PC-9 (cell line): ENCODE results near the gene ELF4. TPM values are rescaled to one million over a fixed set of nuclear protein-coding genes. Genes with fewer than 3 reads are reported as not detected.

Source experiments
- Bru-seq: library from RNA; stranded (reverse); fragments of 400-500 nt; gene quantifications from one replicate; lab custom pipeline; 2021; lab: Mats Ljungman, UMichigan
- BruChase-seq, 2 experiments: library from RNA; stranded (reverse); fragments of 400-500 nt; gene quantifications; one replicate each; lab custom pipeline; 2021; lab: Mats Ljungman, UMichigan
- BruUV-seq: library from RNA; stranded (reverse); fragments of 400-500 nt; replicated peaks from 2 replicates; lab custom pipeline; 2021; lab: Mats Ljungman, UMichigan
- CTCF ChIA-PET: fragments of 300-600 bp; sonication (Branson Sonifier 250); formaldehyde crosslinking; loops from one replicate; lab custom pipeline; 2022; ENCODE audit warnings: antibody characterized with exemption; lab: Charles Lee
- POLR2A ChIA-PET: fragments of 300-600 bp; sonication (Branson Sonifier 250); formaldehyde crosslinking; loops from one replicate; lab custom pipeline; 2022; ENCODE audit warnings: antibody characterized with exemption; ENCODE audit not compliant: unreplicated experiment; lab: Charles Lee
- DNase-seq, 2 experiments: peaks; one replicate each; pipeline versions ENCODE4 v3.0.0 to v3.0.0-alpha.2; 2015 to 2022; ENCODE audit warnings: mixed read lengths in 1 of 2
- H2AFZ ChIP-seq: fragments of 200-600 bp; sonication (generic); 2 replicates; pipeline ENCODE4 v1.8.1; 2017; ENCODE audit warnings: antibody characterized with exemption
- H3F3A ChIP-seq: fragments of 200-600 bp; sonication (generic); 2 replicates; pipeline ENCODE4 v1.8.1; 2017; ENCODE audit warnings: antibody characterized with exemption, mild to moderate bottlenecking, low read depth; ENCODE audit not compliant: insufficient read depth
- H3K27ac ChIP-seq: fragments of 200-600 bp; sonication (generic); 2 replicates; pipeline ENCODE4 v1.6.1; 2016; ENCODE audit warnings: mixed run types
- H3K27me3 ChIP-seq: fragments of 200-600 bp; sonication (generic); 2 replicates; pipeline ENCODE4 v1.6.1; 2016; ENCODE audit warnings: low read depth, mixed run types; ENCODE audit not compliant: insufficient read depth
- H3K36me3 ChIP-seq: fragments of 200-600 bp; sonication (generic); 2 replicates; pipeline ENCODE4 v1.6.1; 2016; ENCODE audit warnings: low read depth, mixed run types
- H3K4me1 ChIP-seq: fragments of 200-600 bp; sonication (generic); replicated peaks from 2 replicates; pipeline ENCODE4 v1.6.1; 2016; ENCODE audit warnings: mixed run types; ENCODE audit not compliant: insufficient read depth
- H3K4me2 ChIP-seq: fragments of 200-600 bp; sonication (generic); 2 replicates; pipeline ENCODE4 v1.6.1; 2017; ENCODE audit warnings: mixed run types
- H3K4me3 ChIP-seq: fragments of 200-600 bp; sonication (generic); 2 replicates; pipeline ENCODE4 v1.6.1; 2016; ENCODE audit warnings: mixed run types
- H3K79me2 ChIP-seq: fragments of 200-600 bp; sonication (generic); 2 replicates; pipeline ENCODE4 v1.6.1; 2017; ENCODE audit warnings: low read depth, mixed run types
- H3K9me2 ChIP-seq: fragments of 200-600 bp; sonication (generic); 2 replicates; pipeline ENCODE4 v1.8.1; 2017; ENCODE audit warnings: mild to moderate bottlenecking; ENCODE audit not compliant: insufficient read depth
- H3K9me3 ChIP-seq: fragments of 200-600 bp; sonication (generic); 2 replicates; pipeline ENCODE4 v1.8.1; 2016; ENCODE audit warnings: low read depth; ENCODE audit not compliant: insufficient read depth
- H4K20me1 ChIP-seq: fragments of 200-600 bp; sonication (generic); 2 replicates; pipeline ENCODE4 v1.8.1; 2017; ENCODE audit not compliant: insufficient read depth
- CTCF ChIP-seq: fragments of 200-600 bp; sonication (generic); conservative IDR thresholded peaks from 2 replicates; pipeline ENCODE4 v1.6.1; 2017; ENCODE audit warnings: mixed run types, antibody characterized with exemption, mild to moderate bottlenecking, moderate library complexity
- EZH2 ChIP-seq: fragments of 200-600 bp; sonication (generic); IDR thresholded peaks from 2 replicates; pipeline ENCODE4 v1.8.0; 2017; ENCODE audit warnings: antibody characterized with exemption, low read depth
- intact Hi-C: fragments of 100-400 bp; cut with micrococcal nuclease; formaldehyde crosslinking; loops from one replicate; pipeline ENCODE4 v1.10.0; 2022; ENCODE audit not compliant: unreplicated experiment
- long read RNA-seq: library from polyadenylated mRNA; stranded (forward); transcript quantifications from one replicate; pipeline ENCODE4 v2.0.0, GENCODE V29; 2022
- total RNA-seq: library from RNA; stranded (reverse); gene quantifications from 2 replicates; pipeline ENCODE4 v1.2.3, GENCODE V29; 2021

The ELF4 gene
- total RNA-seq (53.0 and 60.3 TPM in 2 replicates), Bru-seq, nascent RNA (percentile 85 among the genes with signal in this experiment), BruChase-seq, experiment 1, labeled RNA remaining after a 2-hour chase (percentile 84 among the genes with signal in this experiment), BruChase-seq, experiment 2, labeled RNA remaining after a 6-hour chase (percentile 88 among the genes with signal in this experiment)
- long read RNA-seq, full-length matches to known transcripts, result 23 of 99 reads
- long read RNA-seq, partial matches to known transcripts, result 4 of 99 reads
- long read RNA-seq, other reads (novel, unspliced or antisense), result 72 of 99 reads

- Histone ChIP-seq H3K36me3 (no peaks in the 10 kb centered on the region), H3K27ac (peak within 1 kb of the TSS; percentile 92), H3F3A (peaks cover 44% of the 10 kb centered on the region), H3K4me2 (peak within 1 kb of the TSS; percentile 94), H2AFZ (peak within 1 kb of the TSS; percentile 84), H3K9me2 (no peaks in the 10 kb centered on the region), H3K4me3 (peak within 1 kb of the TSS; percentile 94), H4K20me1 (peaks cover 25% of the 10 kb centered on the region), H3K79me2 (peaks cover 46% of the 10 kb centered on the region), H3K4me1 (peaks cover 76% of the 10 kb centered on the region), H3K9me3 (no peaks in the 10 kb centered on the region), H3K27me3 (no peaks in the 10 kb centered on the region)
- CTCF ChIA-PET, result interaction anchor here (0.7 kb wide), 1 partner anchor 12 kb away, joined by 3 read pairs; no protein-coding TSS in a partner anchor
- BruUV-seq, result no TSS peak
- TF ChIP-seq CTCF, result no peak
- no peak for TF ChIP-seq EZH2
- intact Hi-C loops, result loop anchor here (5.0 kb wide), 2 partner anchors 57 to 128 kb away; partner anchors contain the start of genes AIFM1 and BCORL1
- peak; percentile 77 to 86 for DNase-seq
- POLR2A ChIA-PET, result interaction anchor here (0.6 kb wide), 1 partner anchor 558 kb away, joined by 5 read pairs; no protein-coding TSS in a partner anchor
Measured at GRCh38 chrX:130110379-130111219, at the start of gene ELF4. Gene ELF4 (minus strand): TSS chrX:130110497. CDS start chrX:130081330, 29,167 bp downstream.

GRCh38 chrX:130159776-130160175 lies 49.5 kb upstream of the ELF4 start:
- no peaks in the 10 kb centered on the region for H3K9me3 ChIP-seq
- CTCF ChIA-PET, result no interaction called here
- TF ChIP-seq CTCF (no peak), EZH2 (no peak)
- H3K27me3 ChIP-seq, result no peaks in the 10 kb centered on the region
- H4K20me1 ChIP-seq, result no peaks in the 10 kb centered on the region; the same call in none of the 2 replicates
- H3K4me3 ChIP-seq, result no peak overlapping the region
- peaks cover 46% of the 10 kb centered on the region for H3K79me2 ChIP-seq
- H2AFZ ChIP-seq, result no peak overlapping the region
- peaks cover 7% of the 10 kb centered on the region for H3K4me1 ChIP-seq
- BruUV-seq, result no TSS peak
- no peaks in the 10 kb centered on the region for H3K9me2 ChIP-seq
- H3K4me2 ChIP-seq, result no peak overlapping the region
- peaks cover 3% of the 10 kb centered on the region for H3F3A ChIP-seq
- no peak overlapping the region for H3K27ac ChIP-seq
- no peak for DNase-seq
- intact Hi-C loops, result no loop called here
- peaks cover 16% of the 10 kb centered on the region; the same call in 1 of the 2 replicates for H3K36me3 ChIP-seq
- POLR2A ChIA-PET, result no interaction called here

- H3K4me1 ChIP-seq, result no peaks in the 10 kb centered on the region
Measured at GRCh38 chrX:130158311-130158710, 48.0 kb upstream of the ELF4 start.

More at GRCh38 chrX:130158311-130158710, 48.0 kb upstream of the ELF4 start:
- H2AFZ ChIP-seq, result no peak overlapping the region
- no peaks in the 10 kb centered on the region for H3K9me2 ChIP-seq
- no peak overlapping the region for H3K27ac ChIP-seq
- BruUV-seq, result no TSS peak
- intact Hi-C loops, result no loop called here
- no peaks in the 10 kb centered on the region for H3K9me3 ChIP-seq
- peaks cover 21% of the 10 kb centered on the region; the same call in 1 of the 2 replicates for H3K36me3 ChIP-seq
- TF ChIP-seq EZH2 (no peak), CTCF (no peak)
- CTCF ChIA-PET, result interaction anchor here (0.7 kb wide), 1 partner anchor 22 kb away, joined by 5 read pairs; no protein-coding TSS in a partner anchor
- H4K20me1 ChIP-seq, result no peaks in the 10 kb centered on the region; the same call in none of the 2 replicates
- peaks cover 3% of the 10 kb centered on the region for H3F3A ChIP-seq
- H3K79me2 ChIP-seq, result peaks cover 31% of the 10 kb centered on the region
- POLR2A ChIA-PET, result no interaction called here
- no peak overlapping the region for H3K4me3 ChIP-seq
- H3K27me3 ChIP-seq, result no peaks in the 10 kb centered on the region
- H3K4me2 ChIP-seq, result no peak overlapping the region
- no peak for DNase-seq
